AG09309 (cell line): ENCODE measurements around the gene CTIF.

Experiments used
- DNase-seq: peaks from one replicate; pipeline ENCODE4 v3.0.0-alpha.2; 2010; ENCODE audit warnings: low read depth
- H3K4me3 ChIP-seq: 2 replicates; pipeline ENCODE4 v1.5.1; 2011; ENCODE audit warnings: mild to moderate bottlenecking, low read depth, low read length, moderate library complexity; ENCODE audit not compliant: control insufficient read depth
- TF ChIP-seq, protein P1 (sequence below): IDR thresholded peaks from 2 replicates; pipeline ENCODE4 v1.5.1; 2011; ENCODE audit warnings: mild to moderate bottlenecking, low read depth, low read length, inconsistent platforms; ENCODE audit not compliant: insufficient read depth, control insufficient read depth; ENCODE audit errors: missing control alignments

The CTIF gene

DNA sequence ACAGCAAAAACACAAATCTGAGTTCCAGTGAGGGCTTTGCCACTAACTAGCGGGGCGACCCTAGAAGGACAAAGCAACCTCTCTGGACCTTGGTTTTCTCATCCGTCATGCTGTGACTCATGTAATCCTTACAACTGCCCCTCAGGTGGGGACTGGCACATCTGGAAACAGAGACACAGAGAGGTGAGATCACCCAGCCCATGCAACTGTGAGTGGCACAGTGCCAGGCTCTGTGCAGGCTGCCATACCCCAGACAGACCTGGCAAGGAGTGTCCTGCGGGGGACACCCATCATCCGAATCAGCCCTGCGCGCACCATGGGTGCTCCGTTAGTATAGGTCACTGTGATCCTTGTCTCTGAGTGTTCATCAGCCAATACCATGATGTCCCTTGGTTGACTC is 213.6 kb downstream of the CTIF start:
- TF ChIP-seq, protein P1, sequence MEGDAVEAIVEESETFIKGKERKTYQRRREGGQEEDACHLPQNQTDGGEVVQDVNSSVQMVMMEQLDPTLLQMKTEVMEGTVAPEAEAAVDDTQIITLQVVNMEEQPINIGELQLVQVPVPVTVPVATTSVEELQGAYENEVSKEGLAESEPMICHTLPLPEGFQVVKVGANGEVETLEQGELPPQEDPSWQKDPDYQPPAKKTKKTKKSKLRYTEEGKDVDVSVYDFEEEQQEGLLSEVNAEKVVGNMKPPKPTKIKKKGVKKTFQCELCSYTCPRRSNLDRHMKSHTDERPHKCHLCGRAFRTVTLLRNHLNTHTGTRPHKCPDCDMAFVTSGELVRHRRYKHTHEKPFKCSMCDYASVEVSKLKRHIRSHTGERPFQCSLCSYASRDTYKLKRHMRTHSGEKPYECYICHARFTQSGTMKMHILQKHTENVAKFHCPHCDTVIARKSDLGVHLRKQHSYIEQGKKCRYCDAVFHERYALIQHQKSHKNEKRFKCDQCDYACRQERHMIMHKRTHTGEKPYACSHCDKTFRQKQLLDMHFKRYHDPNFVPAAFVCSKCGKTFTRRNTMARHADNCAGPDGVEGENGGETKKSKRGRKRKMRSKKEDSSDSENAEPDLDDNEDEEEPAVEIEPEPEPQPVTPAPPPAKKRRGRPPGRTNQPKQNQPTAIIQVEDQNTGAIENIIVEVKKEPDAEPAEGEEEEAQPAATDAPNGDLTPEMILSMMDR, result no peak
- DNase-seq, result no peak
- no peak overlapping the region for H3K4me3 ChIP-seq

DNA sequence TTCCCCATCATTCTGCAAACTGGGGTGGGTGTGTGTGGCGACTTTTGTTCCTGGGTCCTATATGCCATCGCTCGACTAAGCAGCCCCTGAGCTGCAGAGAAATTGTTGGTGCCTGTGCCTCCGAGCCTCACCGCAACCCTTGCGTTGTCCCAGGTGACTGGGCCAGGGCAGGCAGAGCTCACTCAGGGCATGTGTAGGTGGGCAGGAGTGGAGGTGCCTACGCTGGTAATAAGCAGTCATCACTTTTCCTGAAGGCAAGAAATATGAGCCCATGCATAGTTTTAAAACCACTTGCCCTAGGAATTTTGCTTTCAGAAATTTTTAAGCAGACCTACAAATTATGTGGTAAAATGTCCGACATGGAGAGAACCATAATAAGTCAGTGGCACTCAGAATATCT is 214.1 kb downstream of the CTIF start:
- no peak for DNase-seq
- no peak overlapping the region for H3K4me3 ChIP-seq
- TF ChIP-seq, protein P1, result no peak

DNA sequence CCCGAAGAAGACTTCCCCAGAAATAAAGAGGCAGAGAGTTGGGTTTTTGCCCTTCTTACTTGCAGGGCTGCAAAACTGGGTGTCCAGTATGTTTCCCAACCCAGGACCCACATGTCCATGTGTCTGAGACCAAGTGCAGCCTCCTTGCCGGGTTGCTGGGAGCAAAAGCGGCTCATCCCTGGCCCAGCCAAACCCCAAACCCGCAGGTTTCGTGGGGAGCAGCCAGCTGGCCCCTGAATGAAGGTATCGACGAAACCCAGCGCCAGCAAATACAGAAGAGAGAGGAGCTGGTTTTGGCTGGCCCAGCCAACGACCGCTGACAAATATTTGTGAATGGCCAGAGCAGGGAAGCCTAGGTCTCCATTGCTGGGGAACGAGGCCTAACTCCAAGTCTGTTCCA is 214.9 kb downstream of the CTIF start:
- H3K4me3 ChIP-seq, result no peak overlapping the region
- TF ChIP-seq, protein P1, result no peak
- no peak for DNase-seq

DNA sequence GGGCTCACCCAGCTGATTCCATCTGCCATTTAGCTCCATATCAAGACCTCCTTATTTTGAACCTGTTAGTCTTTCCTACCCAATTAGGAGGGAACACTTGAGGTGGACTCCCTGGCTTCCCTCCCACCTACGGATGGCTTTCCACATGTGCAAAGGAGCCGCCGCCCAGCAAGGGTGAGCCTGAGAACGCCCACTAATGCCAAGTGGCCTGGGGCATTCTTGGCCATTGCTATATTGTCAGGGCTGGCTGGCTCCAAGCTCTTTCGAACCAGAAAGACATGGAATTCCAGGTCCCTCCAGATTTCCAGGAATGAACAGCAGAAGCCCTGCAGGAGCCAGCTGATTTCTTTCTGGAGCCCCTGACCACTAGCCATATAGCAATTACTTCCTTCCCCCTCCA is 215.7 kb downstream of the CTIF start:
- H3K4me3 ChIP-seq, result no peak overlapping the region
- TF ChIP-seq, protein P1, result no peak
- DNase-seq, result no peak

DNA sequence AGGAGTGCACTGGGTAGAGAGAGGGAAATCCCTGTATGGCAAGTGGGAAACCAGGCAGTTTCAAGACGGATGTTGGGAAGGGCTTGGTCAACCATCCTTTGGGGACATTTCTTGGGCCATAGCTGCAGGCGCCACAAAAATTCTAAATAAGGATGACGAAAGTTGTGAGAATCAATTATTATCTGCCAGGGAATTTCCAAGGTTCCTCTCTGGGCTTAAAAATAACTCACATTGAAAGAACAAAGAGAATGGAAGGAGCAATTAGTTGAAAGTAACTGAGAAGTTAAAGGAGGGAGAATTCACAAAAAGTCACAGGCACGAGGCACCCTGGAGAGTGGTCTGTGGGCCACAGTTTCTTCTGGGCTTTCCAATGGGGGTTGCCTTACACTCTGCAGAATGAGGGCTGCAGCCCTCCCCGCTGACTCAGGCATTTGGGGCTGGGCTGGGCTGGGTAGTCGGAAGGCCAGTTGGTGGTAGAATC is 216.2 kb downstream of the CTIF start:
- H3K4me3 ChIP-seq, result no peak overlapping the region
- TF ChIP-seq, protein P1, result no peak
- no peak for DNase-seq

DNA sequence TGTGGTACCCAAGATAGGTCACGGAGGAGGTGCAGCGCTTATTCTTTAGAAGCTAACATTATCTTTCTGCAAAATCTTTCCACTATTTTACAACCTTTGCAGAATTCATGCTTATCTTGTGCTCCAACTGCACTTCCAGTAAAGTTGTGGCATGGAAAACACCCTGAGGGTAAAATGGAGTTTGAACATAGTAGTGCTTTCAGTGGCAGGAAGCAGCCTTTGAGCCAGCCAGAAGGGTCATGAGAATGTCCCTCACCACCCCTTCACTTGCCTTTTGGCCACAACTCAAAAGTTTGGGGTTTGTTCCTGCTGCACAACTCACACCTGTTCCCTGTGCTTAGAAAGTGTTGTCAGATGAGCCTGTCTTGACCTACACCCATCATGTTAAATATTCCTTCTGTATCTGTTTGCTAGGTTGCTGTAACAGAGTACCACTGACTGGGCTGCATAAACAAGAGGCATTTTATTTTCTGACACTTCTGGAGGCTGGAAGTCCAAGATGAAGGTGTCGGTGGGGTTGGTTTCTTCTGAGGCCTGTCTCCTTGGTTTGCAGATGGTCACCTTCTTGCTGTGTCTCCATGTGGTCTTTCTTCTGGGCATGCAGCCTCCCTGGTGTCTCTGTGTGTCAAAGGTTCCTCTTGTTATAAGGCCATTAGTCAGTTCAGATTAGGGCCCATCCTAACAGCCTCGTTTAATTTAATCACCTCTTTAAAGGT is 217.8 kb downstream of the CTIF start:
- H3K4me3 ChIP-seq, result no peak overlapping the region
- TF ChIP-seq, protein P1, result no peak
- DNase-seq, result no peak
